Sigmoid colon (tissue), 7 donors: Measurements from ENCODE around the gene MST1. TPM values are rescaled to one million over a fixed set of nuclear protein-coding genes. Genes with fewer than 3 reads are reported as not detected.

Experiments
- DNase-seq: peaks from one replicate; pipeline ENCODE4 v3.0.0-alpha.2; 2019
- H3K27ac ChIP-seq, 4 donors: fragments of 200-600 bp; sonication (generic); one replicate each; pipeline ENCODE4 v1.5.1; 2016 to 2019; ENCODE audit warnings: mild to moderate bottlenecking in 1 of 4
- H3K27me3 ChIP-seq, 3 donors: fragments of 200-600 bp; sonication (generic); one replicate each; pipeline ENCODE4 v1.5.1; 2019; ENCODE audit warnings: mild to moderate bottlenecking in 1 of 3
- H3K36me3 ChIP-seq, 4 donors: fragments of 200-600 bp; sonication (generic); one replicate each; pipeline ENCODE4 v1.5.1; 2016 to 2019
- H3K4me1 ChIP-seq, 4 donors: fragments of 200-600 bp; sonication (generic); one replicate each; pipeline ENCODE4 v1.5.1; 2017 to 2019
- H3K4me3 ChIP-seq, 4 donors: fragments of 200-600 bp; sonication (generic); one replicate each; pipeline ENCODE4 v1.5.1; 2017 to 2019; ENCODE audit warnings: mild to moderate bottlenecking in 2 of 4, moderate library complexity in 1 of 4
- H3K9me3 ChIP-seq, 4 donors: fragments of 200-600 bp in 3 of 4; sonication (generic) in 3 of 4; one replicate each; pipeline versions ENCODE4 v1.5.1 to v1.6.1; 2013 to 2019
- EP300 ChIP-seq, 4 donors: sonication (generic); formaldehyde crosslinking; IDR thresholded peaks; one replicate each; pipeline ENCODE4 v1.6.1; 2017; ENCODE audit warnings: antibody characterized with exemption in 4 of 4
- POLR2A ChIP-seq, 2 donors: fragments of 450-650 bp; IDR thresholded peaks; one replicate each; pipeline ENCODE4 v1.6.1; 2016; ENCODE audit warnings: antibody characterized with exemption in 2 of 2, mild to moderate bottlenecking in 2 of 2, moderate library complexity in 2 of 2
- POLR2AphosphoS5 ChIP-seq, 4 donors: sonication (generic); formaldehyde crosslinking; IDR thresholded peaks; one replicate each; pipeline ENCODE4 v1.6.1; 2017; ENCODE audit warnings: antibody characterized with exemption in 4 of 4
- WGBS, 2 donors: extraction: QIAGEN DNeasy Blood & Tissue Kit; methylation state at CpG; one replicate each; pipeline ENCODE4 v1.1.7; 2013; 5-methylcytosine and 5-hydroxymethylcytosine counted together
- intact Hi-C: fragments of 100-400 bp; cut with DNase I; formaldehyde crosslinking; loops from one replicate; pipeline ENCODE4 v1.15.1; 2023
- polyA plus RNA-seq, 3 donors: library from polyadenylated mRNA; stranded (reverse); fragments of 200-250 nt; gene quantifications; one replicate each; pipeline ENCODE4 v1.2.3, GENCODE V29; 2013
- total RNA-seq, 4 donors: library from RNA; depleted of rRNA; stranded (reverse); fragments of >200 nt; gene quantifications; one replicate each; pipeline ENCODE4 v1.1.0, GENCODE V29; 2016
- TF ChIP-seq, protein P1 (sequence below), 4 experiments: fragments of 450-650 bp in 3 of 4; fragments of 200-600 bp in 1 of 4; IDR thresholded peaks; one replicate each; pipeline ENCODE4 v1.5.1; 2016 to 2019; ENCODE audit warnings: antibody characterized with exemption in 4 of 4, mild to moderate bottlenecking in 3 of 4, moderate library complexity in 2 of 4
- donor health status: healthy with polysubstance abuse.
- donor health status: Bipolar disorder and iron deficiency.
- donor health status: healthy.

MST1 gene
- total and polyA plus RNA-seq, 7 donors: 3.0 to 18.1 (median 7.7) TPM; not detected in 1

DNA sequence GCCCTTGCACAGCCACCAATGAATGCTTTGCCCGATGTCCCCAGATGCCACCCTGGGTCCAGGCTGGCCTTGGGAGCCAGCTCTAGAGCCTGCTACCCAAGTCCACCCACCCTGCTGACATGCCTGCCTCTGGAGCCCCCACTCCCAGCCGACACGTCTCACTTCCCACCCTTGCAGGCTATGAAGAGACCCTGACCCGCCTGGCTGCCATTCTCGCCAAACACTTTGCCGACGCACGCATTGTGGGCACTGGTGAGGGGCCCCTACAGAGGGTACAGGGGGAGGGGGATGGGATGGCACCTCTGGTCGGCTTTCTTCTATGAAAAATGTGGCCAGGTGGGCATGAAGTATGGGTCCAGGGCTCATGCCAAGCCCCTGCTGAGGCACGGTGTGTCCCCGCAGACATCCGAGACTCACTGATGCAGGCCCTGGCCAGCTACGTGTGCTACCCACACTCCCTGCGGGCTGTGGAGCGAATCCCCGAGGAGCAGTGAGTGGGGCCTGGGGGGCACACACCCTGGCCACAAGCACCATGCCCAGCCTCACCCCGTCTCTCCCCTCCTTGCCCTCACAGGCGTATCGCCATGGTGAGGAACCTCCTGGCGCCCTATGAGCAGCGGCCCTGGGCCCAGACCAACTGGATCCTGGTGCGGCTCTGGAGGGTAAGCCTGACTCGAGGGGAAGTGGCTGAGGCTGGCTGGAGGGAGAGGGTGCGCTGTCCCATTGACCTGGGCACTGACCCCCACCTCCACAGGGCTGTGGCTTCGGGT lies 24.2 kb upstream of the MST1 start:
- H3K9me3 ChIP-seq: no peaks in the 10 kb centered on the region
- no peak for TF ChIP-seq POLR2A (IDR thresholded peaks at IDR 0.05)
- TF ChIP-seq EP300 (IDR thresholded peaks at IDR 0.05): no peak
- TF ChIP-seq, protein P1, sequence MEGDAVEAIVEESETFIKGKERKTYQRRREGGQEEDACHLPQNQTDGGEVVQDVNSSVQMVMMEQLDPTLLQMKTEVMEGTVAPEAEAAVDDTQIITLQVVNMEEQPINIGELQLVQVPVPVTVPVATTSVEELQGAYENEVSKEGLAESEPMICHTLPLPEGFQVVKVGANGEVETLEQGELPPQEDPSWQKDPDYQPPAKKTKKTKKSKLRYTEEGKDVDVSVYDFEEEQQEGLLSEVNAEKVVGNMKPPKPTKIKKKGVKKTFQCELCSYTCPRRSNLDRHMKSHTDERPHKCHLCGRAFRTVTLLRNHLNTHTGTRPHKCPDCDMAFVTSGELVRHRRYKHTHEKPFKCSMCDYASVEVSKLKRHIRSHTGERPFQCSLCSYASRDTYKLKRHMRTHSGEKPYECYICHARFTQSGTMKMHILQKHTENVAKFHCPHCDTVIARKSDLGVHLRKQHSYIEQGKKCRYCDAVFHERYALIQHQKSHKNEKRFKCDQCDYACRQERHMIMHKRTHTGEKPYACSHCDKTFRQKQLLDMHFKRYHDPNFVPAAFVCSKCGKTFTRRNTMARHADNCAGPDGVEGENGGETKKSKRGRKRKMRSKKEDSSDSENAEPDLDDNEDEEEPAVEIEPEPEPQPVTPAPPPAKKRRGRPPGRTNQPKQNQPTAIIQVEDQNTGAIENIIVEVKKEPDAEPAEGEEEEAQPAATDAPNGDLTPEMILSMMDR (IDR thresholded peaks at IDR 0.05): no peak
- no peak for TF ChIP-seq POLR2AphosphoS5 (IDR thresholded peaks at IDR 0.05)
- H3K4me1 ChIP-seq: peaks cover 0 to 5% (median 4%) of the 10 kb centered on the region in 4 donors
- peaks cover 6 to 43% (median 8%) of the 10 kb centered on the region in 4 donors for H3K36me3 ChIP-seq
- no peak overlapping the region for H3K27ac ChIP-seq
- peak; percentile 58 for DNase-seq
- H3K4me3 ChIP-seq: no peak overlapping the region
- 94 to 96% methylated on average over 25 of the region's 25 CpGs for WGBS, 2 donors
- intact Hi-C loops: no loop called here
- no peaks in the 10 kb centered on the region for H3K27me3 ChIP-seq

- no peak overlapping the region for H3K4me3 ChIP-seq
- no peak overlapping the region for H3K27ac ChIP-seq
- H3K9me3 ChIP-seq: no peaks in the 10 kb centered on the region
- 61 to 72% methylated on average over 7 of the region's 7 CpGs for WGBS, 2 donors
- no peaks in the 10 kb centered on the region for H3K4me1 ChIP-seq
- TF ChIP-seq EP300 (IDR thresholded peaks at IDR 0.05) (no peak), POLR2A (IDR thresholded peaks at IDR 0.05) (no peak), POLR2AphosphoS5 (IDR thresholded peaks at IDR 0.05) (no peak)
- TF ChIP-seq, protein P1 (IDR thresholded peaks at IDR 0.05): no peak
- intact Hi-C loops: no loop called here
- no peaks in the 10 kb centered on the region for H3K27me3 ChIP-seq
- DNase-seq: peak; percentile 58
- H3K36me3 ChIP-seq: peaks cover 6 to 45% (median 8%) of the 10 kb centered on the region in 4 donors
Measured at GRCh38 chr3:49712631-49713317, 23.5 kb upstream of the MST1 start.

DNA sequence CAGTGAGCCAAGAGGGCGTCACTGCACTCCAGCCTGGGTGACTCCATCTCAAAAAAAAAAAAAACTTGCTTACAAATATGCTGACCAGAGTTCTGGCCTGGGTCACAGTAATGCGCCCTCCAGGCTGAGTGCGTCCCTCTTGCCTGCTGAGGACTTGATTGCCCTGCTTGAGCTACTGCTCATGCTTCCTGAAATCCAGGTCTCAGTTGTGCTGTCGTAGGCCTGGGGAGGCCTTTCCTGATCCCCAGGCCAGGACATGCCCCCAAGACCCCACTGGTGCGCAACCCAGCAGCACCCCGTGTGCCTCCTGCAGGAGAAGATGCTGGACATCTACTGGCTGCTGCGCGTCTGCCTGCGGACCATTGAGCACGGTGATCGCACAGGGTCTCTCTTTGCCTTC lies 22.9 kb upstream of the MST1 start:
- WGBS, 2 donors: 91 to 97% methylated on average over 11 of the region's 11 CpGs
- no peak overlapping the region for H3K27ac ChIP-seq
- no peaks in the 10 kb centered on the region for H3K27me3 ChIP-seq
- DNase-seq: peak; percentile 52
- H3K36me3 ChIP-seq: peaks cover 6 to 45% (median 8%) of the 10 kb centered on the region in 4 donors
- H3K4me1 ChIP-seq: no peaks in the 10 kb centered on the region
- H3K4me3 ChIP-seq: no peak overlapping the region
- TF ChIP-seq, protein P1 (IDR thresholded peaks at IDR 0.05): no peak
- TF ChIP-seq POLR2A (IDR thresholded peaks at IDR 0.05) (no peak), EP300 (IDR thresholded peaks at IDR 0.05) (no peak), POLR2AphosphoS5 (IDR thresholded peaks at IDR 0.05) (no peak)
- intact Hi-C loops: no loop called here
- no peaks in the 10 kb centered on the region for H3K9me3 ChIP-seq

DNA sequence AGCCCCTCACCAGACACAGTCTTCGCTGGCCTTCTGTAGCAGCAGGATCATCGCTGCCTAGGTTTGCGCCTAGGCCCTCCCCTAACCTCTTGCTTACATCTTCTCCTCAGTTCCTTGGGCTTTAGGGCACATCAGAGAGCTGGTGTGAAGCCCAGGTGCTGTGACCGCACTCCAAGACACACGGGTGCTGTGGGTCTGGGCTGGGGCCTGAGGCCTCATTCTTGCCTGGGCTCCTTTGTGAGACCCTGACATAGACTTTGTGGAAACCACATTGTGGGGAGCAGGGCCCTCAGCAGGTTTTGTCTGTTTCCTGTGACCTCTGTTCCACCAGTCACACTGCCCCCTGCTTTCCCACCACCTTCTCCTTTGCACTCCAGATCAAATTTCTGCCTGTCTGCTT lies 22.2 kb upstream of the MST1 start:
- H3K9me3 ChIP-seq: no peaks in the 10 kb centered on the region
- TF ChIP-seq, protein P1 (IDR thresholded peaks at IDR 0.05): no peak
- TF ChIP-seq EP300 (IDR thresholded peaks at IDR 0.05) (no peak), POLR2A (IDR thresholded peaks at IDR 0.05) (no peak), POLR2AphosphoS5 (IDR thresholded peaks at IDR 0.05) (no peak)
- WGBS, 2 donors: 66 to 93% methylated on average over 5 of the region's 5 CpGs
- H3K27ac ChIP-seq: no peak overlapping the region
- H3K36me3 ChIP-seq: peaks cover 6 to 48% (median 8%) of the 10 kb centered on the region in 4 donors
- H3K27me3 ChIP-seq: no peaks in the 10 kb centered on the region
- intact Hi-C loops: no loop called here
- peak; percentile 34 for DNase-seq
- H3K4me1 ChIP-seq: no peaks in the 10 kb centered on the region
- H3K4me3 ChIP-seq: no peak overlapping the region
